Spleen (tissue), 7 donors: ENCODE results near the gene PTPRT.

Experiments used
- POLR2A ChIP-seq, 3 donors: fragments of 450-650 bp; IDR thresholded peaks; one replicate each; pipeline ENCODE4 v1.5.1; 2017; ENCODE audit warnings: antibody characterized with exemption in 3 of 3, mild to moderate bottlenecking in 1 of 3
- TF ChIP-seq, protein P1 (sequence below), 11 experiments: fragments of 200-600 bp in 7 of 11; fragments of 450-650 bp in 4 of 11; sonication (generic) in 4 of 11; IDR thresholded peaks in 8 of 11; conservative IDR thresholded peaks in 3 of 11; 1 replicate in 7 of 11; 2 replicates in 4 of 11; pipeline versions ENCODE4 v1.4.0 to v1.8.0; 2016 to 2021; ENCODE audit warnings: antibody characterized with exemption in 11 of 11, inconsistent platforms in 4 of 11, mild to moderate bottlenecking in 1 of 11
- donor health status: DM: no; HTN: no; CAD: no; lungs with moderate emphysema.
- donor health status: DM: no; HTN: no; CAD: no.
- donor health status: DM: no; HTN: no; CAD: no.

DNA sequence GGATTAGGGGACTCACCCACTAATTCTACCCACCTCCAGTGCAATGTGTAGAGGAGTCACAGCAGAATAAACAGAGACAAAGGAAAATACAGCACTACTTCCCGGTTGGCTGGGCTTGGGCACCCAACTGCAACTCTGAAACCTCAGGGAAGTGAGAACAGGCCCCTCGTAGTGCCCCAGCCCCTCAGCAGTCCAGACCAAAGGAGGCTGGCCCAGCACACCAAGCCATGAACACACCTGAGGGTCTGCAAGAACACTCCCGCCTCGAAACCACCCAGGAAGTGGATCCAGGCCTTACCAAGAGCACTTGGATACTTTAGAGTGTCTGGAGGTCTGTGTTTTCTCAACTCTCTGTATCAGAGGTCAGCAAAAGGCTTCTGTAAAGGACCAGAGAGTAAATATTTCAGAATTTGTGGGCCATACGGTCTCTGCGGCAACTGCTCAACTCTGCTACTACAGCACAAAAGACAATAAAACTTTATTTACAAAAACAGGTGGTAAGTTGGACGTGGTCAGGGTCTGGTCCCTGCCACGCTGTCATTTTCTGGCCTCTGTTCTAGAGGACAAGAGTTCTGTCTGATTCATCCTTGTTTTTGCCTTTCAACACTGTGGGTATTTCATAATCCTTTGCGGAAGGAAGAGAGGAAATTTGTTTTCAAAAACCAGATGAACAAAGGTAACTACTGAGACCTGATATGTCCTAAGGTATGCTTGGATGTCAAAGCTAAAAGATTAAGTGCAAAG is 154.6 kb downstream of the PTPRT start:
- TF ChIP-seq, protein P1, sequence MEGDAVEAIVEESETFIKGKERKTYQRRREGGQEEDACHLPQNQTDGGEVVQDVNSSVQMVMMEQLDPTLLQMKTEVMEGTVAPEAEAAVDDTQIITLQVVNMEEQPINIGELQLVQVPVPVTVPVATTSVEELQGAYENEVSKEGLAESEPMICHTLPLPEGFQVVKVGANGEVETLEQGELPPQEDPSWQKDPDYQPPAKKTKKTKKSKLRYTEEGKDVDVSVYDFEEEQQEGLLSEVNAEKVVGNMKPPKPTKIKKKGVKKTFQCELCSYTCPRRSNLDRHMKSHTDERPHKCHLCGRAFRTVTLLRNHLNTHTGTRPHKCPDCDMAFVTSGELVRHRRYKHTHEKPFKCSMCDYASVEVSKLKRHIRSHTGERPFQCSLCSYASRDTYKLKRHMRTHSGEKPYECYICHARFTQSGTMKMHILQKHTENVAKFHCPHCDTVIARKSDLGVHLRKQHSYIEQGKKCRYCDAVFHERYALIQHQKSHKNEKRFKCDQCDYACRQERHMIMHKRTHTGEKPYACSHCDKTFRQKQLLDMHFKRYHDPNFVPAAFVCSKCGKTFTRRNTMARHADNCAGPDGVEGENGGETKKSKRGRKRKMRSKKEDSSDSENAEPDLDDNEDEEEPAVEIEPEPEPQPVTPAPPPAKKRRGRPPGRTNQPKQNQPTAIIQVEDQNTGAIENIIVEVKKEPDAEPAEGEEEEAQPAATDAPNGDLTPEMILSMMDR (IDR thresholded peaks at IDR 0.05 in 8 of 11, conservative IDR thresholded peaks at IDR 0.05 in 3 of 11) = no peak
- TF ChIP-seq POLR2A (IDR thresholded peaks at IDR 0.05) = no peak
